GM18909 (cell line): Measurements from ENCODE around the gene LIMS2.

Experiments
- ATAC-seq: cut with Tn5 transposase; IDR thresholded peaks from one replicate; pipeline ENCODE4 v1.9.1; 2021; ENCODE audit warnings: mild to moderate bottlenecking; ENCODE audit not compliant: unreplicated experiment, poor library complexity

LIMS2 gene

GRCh38 chr2:127678531-127678930 is 3.2 kb upstream of the LIMS2 start:
- no peak for ATAC-seq

GRCh38 chr2:127676906-127677305 is 1.6 kb upstream of the LIMS2 start:
- ATAC-seq = no peak

- ATAC-seq = no peak
Measured at GRCh38 chr2:127674241-127675209, 805 bp downstream of the LIMS2 start.

GRCh38 chr2:127673291-127674069 is 1.9 kb downstream of the LIMS2 start:
- ATAC-seq = no peak

- ATAC-seq = no peak
Measured at GRCh38 chr2:127672341-127673224, 2.7 kb downstream of the LIMS2 start.

GRCh38 chr2:127671557-127672302 is 3.6 kb downstream of the LIMS2 start:
- no peak for ATAC-seq

GRCh38 chr2:127670957-127671290 is 4.4 kb downstream of the LIMS2 start:
- ATAC-seq = no peak

- ATAC-seq = no peak
Measured at GRCh38 chr2:127670055-127670956, 5.0 kb downstream of the LIMS2 start.

GRCh38 chr2:127669056-127669455 is 6.3 kb downstream of the LIMS2 start:
- no peak for ATAC-seq

- ATAC-seq = no peak
Measured at GRCh38 chr2:127665267-127665893, 9.9 kb downstream of the LIMS2 start.

GRCh38 chr2:127664895-127665225 is 10.5 kb downstream of the LIMS2 start:
- no peak for ATAC-seq

GRCh38 chr2:127664065-127664894 is 11.1 kb downstream of the LIMS2 start:
- ATAC-seq = no peak

GRCh38 chr2:127663566-127664064 is 11.7 kb downstream of the LIMS2 start:
- ATAC-seq = no peak

GRCh38 chr2:127662937-127663565 is 12.3 kb downstream of the LIMS2 start:
- ATAC-seq = no peak

GRCh38 chr2:127661949-127662510 is 13.3 kb downstream of the LIMS2 start:
- ATAC-seq = no peak

GRCh38 chr2:127661072-127661649 is 14.2 kb downstream of the LIMS2 start:
- no peak for ATAC-seq
